ENCODE data around the gene MYH11. TPM values are rescaled to one million over a fixed set of nuclear protein-coding genes. Genes with fewer than 3 reads are reported as not detected.
A peak's percentile ranks its signal among the peaks of the same experiment; 100 is the strongest.

Gene MYH11
- total and polyA plus RNA-seq, 2 of the 13 experiments (the other 11 are each of a cell fraction or from before 2014, with no cell fraction given) = not detected

GRCh38 chr16:15899538-15900100 lies 42.8 kb upstream of the MYH11 start (continued):
- peak; percentile 91 for TF ChIP-seq ETV5 (CRISPR knock-in tag; IDR thresholded peaks at IDR 0.05; ENCODE audit: borderline replicate concordance)
- peak; percentile 64; the same call in 1 of the 2 replicates for TF ChIP-seq ZNF639 (CRISPR knock-in tag; conservative IDR thresholded peaks at IDR 0.05)
- TF ChIP-seq RARA (CRISPR knock-in tag; IDR thresholded peaks at IDR 0.05) = peak; percentile 86
- no peak for TF ChIP-seq LRRFIP1 (CRISPR knock-in tag; conservative IDR thresholded peaks at IDR 0.05)
- no peak for TF ChIP-seq ZNF264 (CRISPR knock-in tag; IDR thresholded peaks at IDR 0.05)
- peak; percentile 89; the same call in 1 of the 2 replicates for TF ChIP-seq JUN (CRISPR knock-in tag; IDR thresholded peaks at IDR 0.05)
- TF ChIP-seq RNF2 (conservative IDR thresholded peaks at IDR 0.05; ENCODE audit: low read depth) = no peak
- TF ChIP-seq MEF2D (CRISPR knock-in tag; IDR thresholded peaks at IDR 0.05) = peak; percentile 76; the same call in 1 of the 2 replicates
- TF ChIP-seq, protein P1, sequence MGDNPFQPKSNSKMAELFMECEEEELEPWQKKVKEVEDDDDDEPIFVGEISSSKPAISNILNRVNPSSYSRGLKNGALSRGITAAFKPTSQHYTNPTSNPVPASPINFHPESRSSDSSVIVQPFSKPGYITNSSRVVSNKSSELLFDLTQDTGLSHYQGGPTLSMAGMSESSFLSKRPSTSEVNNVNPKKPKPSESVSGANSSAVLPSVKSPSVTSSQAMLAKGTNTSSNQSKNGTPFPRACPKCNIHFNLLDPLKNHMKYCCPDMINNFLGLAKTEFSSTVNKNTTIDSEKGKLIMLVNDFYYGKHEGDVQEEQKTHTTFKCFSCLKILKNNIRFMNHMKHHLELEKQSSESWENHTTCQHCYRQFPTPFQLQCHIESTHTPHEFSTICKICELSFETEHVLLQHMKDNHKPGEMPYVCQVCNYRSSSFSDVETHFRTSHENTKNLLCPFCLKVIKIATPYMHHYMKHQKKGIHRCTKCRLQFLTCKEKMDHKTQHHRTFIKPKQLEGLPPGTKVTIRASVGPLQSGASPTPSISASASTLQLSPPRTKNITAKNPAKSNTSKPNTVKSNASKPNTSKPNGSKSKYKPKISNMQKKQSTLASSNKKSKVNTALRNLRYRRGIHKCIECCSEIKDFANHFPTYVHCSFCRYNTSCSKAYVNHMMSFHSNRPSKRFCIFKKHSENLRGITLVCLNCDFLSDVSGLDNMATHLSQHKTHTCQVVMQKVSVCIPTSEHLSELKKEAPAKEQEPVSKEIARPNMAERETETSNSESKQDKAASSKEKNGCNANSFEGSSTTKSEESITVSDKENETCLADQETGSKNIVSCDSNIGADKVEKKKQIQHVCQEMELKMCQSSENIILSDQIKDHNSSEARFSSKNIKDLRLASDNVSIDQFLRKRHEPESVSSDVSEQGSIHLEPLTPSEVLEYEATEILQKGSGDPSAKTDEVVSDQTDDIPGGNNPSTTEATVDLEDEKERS (CRISPR knock-in tag; IDR thresholded peaks at IDR 0.05) = 0 out of 2 replicates have a peak, but pooled peaks have one; percentile 54
- peak; percentile 71; the same call in 1 of the 2 replicates for TF ChIP-seq ZNF292 (CRISPR knock-in tag; IDR thresholded peaks at IDR 0.05; ENCODE audit: borderline replicate concordance, low read depth)
- TF ChIP-seq CBX5 (CRISPR knock-in tag; IDR thresholded peaks at IDR 0.05; ENCODE audit: borderline replicate concordance) = peak; percentile 33; the same call in 1 of the 2 replicates
- TF ChIP-seq ZNF883 (CRISPR knock-in tag; IDR thresholded peaks at IDR 0.05; ENCODE audit: not compliant biosample characterization) = peak; percentile 22
- peak; percentile 94 for TF ChIP-seq TCF7 (IDR thresholded peaks at IDR 0.05; ENCODE audit: low read depth)
- no peak for TF ChIP-seq ZNF414 (CRISPR knock-in tag; IDR thresholded peaks at IDR 0.05)
- peak in 1 of 2 experiments; percentile 79; a peak in 2 of 4 replicates for TF ChIP-seq EP300 (IDR thresholded peaks at IDR 0.05; ENCODE audit: low read depth in 2 of 2, low read length in 2 of 2)
- TF ChIP-seq EP300 (CRISPR knock-in tag; IDR thresholded peaks at IDR 0.05; ENCODE audit: borderline replicate concordance) = peak; percentile 77; the same call in 1 of the 2 replicates
- 0 out of 2 replicates have a peak, but pooled peaks have one; percentile 25 for TF ChIP-seq ZFP91 (CRISPR knock-in tag; IDR thresholded peaks at IDR 0.05; ENCODE audit: borderline replicate concordance)
- no peak for TF ChIP-seq ZKSCAN5 (CRISPR knock-in tag; IDR thresholded peaks at IDR 0.05)

Measured in HepG2 (cell line).